C1 segment of cervical spinal cord (tissue), 14 donors: ENCODE measurements around the gene MYL12A.

ENCODE experiments used
- DNase-seq, 14 donors: peaks; one replicate each; lab custom pipeline; 2025; lab: John Stamatoyannopoulos, UW

MYL12A gene

GRCh38 chr18:3224223-3224622 lies 23.4 kb upstream of the MYL12A start:
- no peak for DNase-seq

GRCh38 chr18:3225588-3225987 lies 22.0 kb upstream of the MYL12A start:
- no peak for DNase-seq

- no peak for DNase-seq
Observed at GRCh38 chr18:3226048-3226447, 21.6 kb upstream of the MYL12A start.

GRCh38 chr18:3230401-3231334 lies 16.9 kb upstream of the MYL12A start:
- no peak for DNase-seq

GRCh38 chr18:3233004-3233403 lies 14.6 kb upstream of the MYL12A start:
- DNase-seq = no peak

- no peak for DNase-seq
Observed at GRCh38 chr18:3233433-3234168, 14.0 kb upstream of the MYL12A start.

- DNase-seq = no peak
Observed at GRCh38 chr18:3234457-3234856, 13.1 kb upstream of the MYL12A start.

GRCh38 chr18:3235846-3236245 lies 11.8 kb upstream of the MYL12A start:
- no peak for DNase-seq

GRCh38 chr18:3236470-3236869 lies 11.1 kb upstream of the MYL12A start:
- DNase-seq = no peak

GRCh38 chr18:3238742-3239141 lies 8.9 kb upstream of the MYL12A start:
- no peak for DNase-seq

GRCh38 chr18:3245185-3245564 lies 2.4 kb upstream of the MYL12A start:
- no peak for DNase-seq

GRCh38 chr18:3245853-3246634 lies 1.6 kb upstream of the MYL12A start:
- DNase-seq = peak in 13 of 14 donors; percentile 11 to 80 (median 69)

- DNase-seq = peak in 12 of 14 donors; percentile 10 to 78 (median 52)
Observed at GRCh38 chr18:3246635-3247239, 864 bp upstream of the MYL12A start.

- DNase-seq = peak in 4 of 14 donors; percentile 43 to 59 (median 52)
Observed at GRCh38 chr18:3248062-3248657, 559 bp downstream of the MYL12A start.

GRCh38 chr18:3248658-3249359 lies 1.2 kb downstream of the MYL12A start:
- DNase-seq = no peak

- DNase-seq = no peak
Observed at GRCh38 chr18:3250237-3251107, 2.9 kb downstream of the MYL12A start.

GRCh38 chr18:3251249-3251962 lies 3.8 kb downstream of the MYL12A start:
- DNase-seq = no peak

GRCh38 chr18:3251963-3252277 lies 4.3 kb downstream of the MYL12A start:
- no peak for DNase-seq

- no peak for DNase-seq
Observed at GRCh38 chr18:3252843-3253242, 5.2 kb downstream of the MYL12A start.
